ENCODE data around the gene GUCD1.

DNA sequence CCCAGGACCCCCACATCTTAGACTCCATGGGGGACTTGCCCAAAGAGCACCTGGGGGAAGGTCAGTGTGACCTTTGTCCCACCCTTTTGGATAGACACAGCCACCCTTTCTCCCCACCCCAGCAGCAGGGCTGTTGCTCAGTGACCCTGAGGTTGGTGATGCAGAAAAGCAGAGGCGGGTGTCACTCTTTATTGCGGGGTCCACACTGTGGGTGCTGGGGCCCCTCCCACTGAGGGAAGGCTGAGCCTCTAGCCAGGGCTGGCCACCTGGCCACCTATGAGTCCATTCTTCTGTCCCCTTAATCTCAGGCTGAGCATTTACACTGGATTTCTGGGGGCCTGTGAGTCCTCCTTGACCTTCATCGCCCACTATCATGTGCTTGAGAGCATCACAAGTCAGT, 30.5 kb upstream of the GUCD1 start:
- TF ChIP-seq CTCF (IDR thresholded peaks at IDR 0.05) = no peak
- no peak for TF ChIP-seq POLR2A (IDR thresholded peaks at IDR 0.05)
